ENCODE results near the gene NMNAT2.
"Not testable (repeated sequence)": the region's sequence is repeated elsewhere in the genome, so short reads cannot be mapped to it uniquely, and the experiment has no call there.

Gene NMNAT2

GRCh38 chr1:183416850-183417771 lies 1.1 kb downstream of the NMNAT2 start:
- no peak for DNase-seq (ENCODE audit: low spot score)

GRCh38 chr1:183414365-183414764 lies 3.8 kb downstream of the NMNAT2 start:
- no peak for DNase-seq (ENCODE audit: low spot score)

GRCh38 chr1:183411091-183411490 lies 7.1 kb downstream of the NMNAT2 start:
- no peak for DNase-seq (ENCODE audit: low spot score)

GRCh38 chr1:183407961-183408360 lies 10.2 kb downstream of the NMNAT2 start:
- no peak for DNase-seq (ENCODE audit: low spot score)

- DNase-seq (ENCODE audit: low spot score): no peak
Measured at GRCh38 chr1:183407474-183407873, 10.7 kb downstream of the NMNAT2 start.

- DNase-seq (ENCODE audit: low spot score): no peak
Measured at GRCh38 chr1:183404476-183404875, 13.7 kb downstream of the NMNAT2 start.

- no peak for DNase-seq (ENCODE audit: low spot score)
Measured at GRCh38 chr1:183403498-183403897, 14.7 kb downstream of the NMNAT2 start.

GRCh38 chr1:183401565-183401964 lies 16.6 kb downstream of the NMNAT2 start:
- not testable (repeated sequence) for DNase-seq (ENCODE audit: low spot score)

GRCh38 chr1:183394435-183394834 lies 23.7 kb downstream of the NMNAT2 start:
- DNase-seq (ENCODE audit: low spot score): no peak

- DNase-seq (ENCODE audit: low spot score): no peak
Measured at GRCh38 chr1:183391863-183392262, 26.3 kb downstream of the NMNAT2 start.

- no peak for DNase-seq (ENCODE audit: low spot score)
Measured at GRCh38 chr1:183390561-183390960, 27.6 kb downstream of the NMNAT2 start.

GRCh38 chr1:183388735-183389134 lies 29.4 kb downstream of the NMNAT2 start:
- no peak for DNase-seq (ENCODE audit: low spot score)

- no peak for DNase-seq (ENCODE audit: low spot score)
Measured at GRCh38 chr1:183385340-183386144, 32.6 kb downstream of the NMNAT2 start.

GRCh38 chr1:183379951-183380350 lies 38.2 kb downstream of the NMNAT2 start:
- no peak for DNase-seq (ENCODE audit: low spot score)

- no peak for DNase-seq (ENCODE audit: low spot score)
Measured at GRCh38 chr1:183375381-183375780, 42.8 kb downstream of the NMNAT2 start.

- DNase-seq (ENCODE audit: low spot score): no peak
Measured at GRCh38 chr1:183374825-183375224, 43.4 kb downstream of the NMNAT2 start.

GRCh38 chr1:183372586-183373230 lies 45.5 kb downstream of the NMNAT2 start:
- no peak for DNase-seq (ENCODE audit: low spot score)

- no peak for DNase-seq (ENCODE audit: low spot score)
Measured at GRCh38 chr1:183370399-183371058, 47.7 kb downstream of the NMNAT2 start.

- no peak for DNase-seq (ENCODE audit: low spot score)
Measured at GRCh38 chr1:183368213-183369108, 49.7 kb downstream of the NMNAT2 start.

GRCh38 chr1:183366116-183366515 lies 52.1 kb downstream of the NMNAT2 start:
- no peak for DNase-seq (ENCODE audit: low spot score)

- no peak for DNase-seq (ENCODE audit: low spot score)
Measured at GRCh38 chr1:183365676-183366075, 52.5 kb downstream of the NMNAT2 start.

Measured in CD4-positive, alpha-beta T cell treated with Interleukin-6 at 100 ng/mL for 8 hours (primary cell).